Activated B cell treated with CpG ODN at 0.5 μM for 24 hours (primary cell): ENCODE data around the gene MAML2. TPM values are rescaled to one million over a fixed set of nuclear protein-coding genes. Genes with fewer than 3 reads are reported as not detected.

ENCODE experiments used
- ATAC-seq: fragments of 200-7000 bp; cut with Tn5 transposase; one replicate; pipeline ENCODE4 v1.10.0; 2021; ENCODE audit warnings: low read depth, mild to moderate bottlenecking, moderate library complexity
- CTCF ChIA-PET: fragments of 350-600 bp; sonication (Branson Sonifier 250); formaldehyde crosslinking; loops from one replicate; lab custom pipeline; 2021; ENCODE audit warnings: antibody characterized with exemption; lab: Charles Lee
- POLR2A ChIA-PET: fragments of 350-600 bp; sonication (Branson Sonifier 250); formaldehyde crosslinking; loops from one replicate; lab custom pipeline; 2021; ENCODE audit warnings: antibody characterized with exemption; lab: Charles Lee
- DNase-seq: peaks from one replicate; pipeline ENCODE4 v3.0.0; 2022
- H3K27ac Mint-ChIP-seq: one replicate; pipeline ENCODE4 v1.8.0; 2020; ENCODE audit warnings: mixed read lengths
- H3K27me3 Mint-ChIP-seq: one replicate; pipeline ENCODE4 v1.8.0; 2021; ENCODE audit warnings: mixed read lengths
- H3K36me3 Mint-ChIP-seq: one replicate; pipeline ENCODE4 v1.8.0; 2021; ENCODE audit warnings: low read depth, mixed read lengths
- H3K4me1 Mint-ChIP-seq: one replicate; pipeline ENCODE4 v1.8.0; 2021; ENCODE audit warnings: mixed read lengths
- H3K4me3 Mint-ChIP-seq: one replicate; pipeline ENCODE4 v1.8.0; 2020; ENCODE audit warnings: mild to moderate bottlenecking, mixed read lengths
- H3K9me3 Mint-ChIP-seq: one replicate; pipeline ENCODE4 v1.8.0; 2020; ENCODE audit warnings: mixed read lengths
- intact Hi-C: fragments of 100-400 bp; cut with micrococcal nuclease; formaldehyde crosslinking; loops from one replicate; pipeline ENCODE4 v1.15.1; 2024
- total RNA-seq: library from RNA; stranded (reverse); gene quantifications from 2 replicates; pipeline ENCODE4 v1.2.3, GENCODE V29; 2022
- TF ChIP-seq, protein P1 (sequence below): fragments of 200-600 bp; IDR thresholded peaks from one replicate; pipeline ENCODE4 v1.8.0; 2022; ENCODE audit warnings: antibody characterized with exemption, mild to moderate bottlenecking

Gene MAML2
- total RNA-seq, 1 donor from 2014 or later = 24.8 TPM

DNA sequence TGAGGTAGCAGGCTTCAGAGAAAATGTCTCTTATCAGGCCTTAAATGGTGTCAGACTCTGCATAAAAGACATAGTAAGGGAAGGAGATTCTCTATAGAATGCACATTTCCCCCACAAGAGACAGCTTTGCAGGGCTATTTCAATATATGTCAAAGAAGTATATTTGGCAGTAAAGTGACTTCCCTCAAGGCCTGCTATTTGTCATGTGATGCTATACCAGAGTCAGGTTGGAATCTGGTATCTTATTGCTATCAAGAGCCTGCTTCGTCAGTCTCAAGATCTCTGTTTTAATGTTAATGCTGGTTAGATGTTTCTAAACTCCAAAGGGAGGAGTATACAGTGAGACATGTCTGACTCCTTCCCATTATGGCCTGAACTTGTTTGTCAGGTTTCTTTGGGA lies 378.7 kb downstream of the MAML2 start:
- TF ChIP-seq, protein P1, sequence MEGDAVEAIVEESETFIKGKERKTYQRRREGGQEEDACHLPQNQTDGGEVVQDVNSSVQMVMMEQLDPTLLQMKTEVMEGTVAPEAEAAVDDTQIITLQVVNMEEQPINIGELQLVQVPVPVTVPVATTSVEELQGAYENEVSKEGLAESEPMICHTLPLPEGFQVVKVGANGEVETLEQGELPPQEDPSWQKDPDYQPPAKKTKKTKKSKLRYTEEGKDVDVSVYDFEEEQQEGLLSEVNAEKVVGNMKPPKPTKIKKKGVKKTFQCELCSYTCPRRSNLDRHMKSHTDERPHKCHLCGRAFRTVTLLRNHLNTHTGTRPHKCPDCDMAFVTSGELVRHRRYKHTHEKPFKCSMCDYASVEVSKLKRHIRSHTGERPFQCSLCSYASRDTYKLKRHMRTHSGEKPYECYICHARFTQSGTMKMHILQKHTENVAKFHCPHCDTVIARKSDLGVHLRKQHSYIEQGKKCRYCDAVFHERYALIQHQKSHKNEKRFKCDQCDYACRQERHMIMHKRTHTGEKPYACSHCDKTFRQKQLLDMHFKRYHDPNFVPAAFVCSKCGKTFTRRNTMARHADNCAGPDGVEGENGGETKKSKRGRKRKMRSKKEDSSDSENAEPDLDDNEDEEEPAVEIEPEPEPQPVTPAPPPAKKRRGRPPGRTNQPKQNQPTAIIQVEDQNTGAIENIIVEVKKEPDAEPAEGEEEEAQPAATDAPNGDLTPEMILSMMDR = no peak
- ChIA-PET POLR2A (no interaction called here), CTCF (no interaction called here)
- intact Hi-C loops = no loop called here
- Mint-ChIP-seq H3K4me1 (no peaks in the 10 kb centered on the region), H3K9me3 (no peaks in the 10 kb centered on the region), H3K4me3 (no peak overlapping the region), H3K27me3 (no peaks in the 10 kb centered on the region), H3K27ac (no peak overlapping the region), H3K36me3 (no peaks in the 10 kb centered on the region)
- DNase-seq (no peak), ATAC-seq (no peak)

DNA sequence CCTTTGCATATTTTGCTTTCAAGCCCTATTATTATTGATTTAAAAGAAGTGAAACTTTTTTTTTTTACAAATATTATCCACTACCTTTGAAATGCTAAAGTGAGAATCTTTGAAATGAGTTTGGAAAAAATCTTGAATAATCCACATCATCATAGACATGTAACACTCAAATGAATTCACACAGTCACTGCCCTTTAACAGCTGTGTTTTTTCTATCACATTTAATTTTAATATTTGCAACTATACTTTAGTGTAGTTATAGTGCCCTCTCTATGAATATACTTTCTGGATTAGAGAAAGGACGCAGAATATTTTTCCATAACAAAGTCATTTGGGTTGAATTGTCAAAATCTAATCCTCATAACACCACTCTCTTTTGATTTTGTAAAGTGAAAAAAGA lies 381.2 kb downstream of the MAML2 start:
- no peaks in the 10 kb centered on the region for H3K27me3 Mint-ChIP-seq
- POLR2A ChIA-PET = no interaction called here
- H3K9me3 Mint-ChIP-seq = no peaks in the 10 kb centered on the region
- DNase-seq (no peak), ATAC-seq (no peak)
- intact Hi-C loops = no loop called here
- no peaks in the 10 kb centered on the region for H3K36me3 Mint-ChIP-seq
- no peak overlapping the region for H3K4me3 Mint-ChIP-seq
- no peak overlapping the region for H3K27ac Mint-ChIP-seq
- no peaks in the 10 kb centered on the region for H3K4me1 Mint-ChIP-seq
- TF ChIP-seq, protein P1 = no peak
- CTCF ChIA-PET = no interaction called here

DNA sequence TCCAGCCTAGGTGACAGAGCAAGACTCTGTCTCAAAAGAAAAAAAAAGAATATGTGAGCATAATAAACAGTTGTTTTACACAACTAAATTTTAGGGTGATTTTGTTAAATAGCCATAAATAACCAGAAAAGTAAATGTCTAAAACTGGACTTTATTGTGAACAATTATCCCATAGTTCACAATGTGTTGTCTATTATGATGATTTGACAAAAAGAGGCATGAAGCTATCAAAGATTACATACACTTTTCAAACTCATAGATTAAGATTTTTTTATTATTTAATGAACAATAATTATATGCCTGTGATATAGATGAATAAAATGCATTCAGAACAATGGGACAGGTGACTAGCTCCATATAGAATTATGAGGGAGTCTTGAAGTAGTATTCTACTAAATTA lies 392.1 kb downstream of the MAML2 start:
- POLR2A ChIA-PET = no interaction called here
- no peaks in the 10 kb centered on the region for H3K36me3 Mint-ChIP-seq
- H3K4me1 Mint-ChIP-seq = no peaks in the 10 kb centered on the region
- DNase-seq = no peak
- intact Hi-C loops = no loop called here
- no peak overlapping the region for H3K4me3 Mint-ChIP-seq
- no peak for ATAC-seq
- H3K9me3 Mint-ChIP-seq = peaks cover 6% of the 10 kb centered on the region
- CTCF ChIA-PET = no interaction called here
- peaks cover 3% of the 10 kb centered on the region for H3K27me3 Mint-ChIP-seq
- H3K27ac Mint-ChIP-seq = no peak overlapping the region
- TF ChIP-seq, protein P1 = no peak

DNA sequence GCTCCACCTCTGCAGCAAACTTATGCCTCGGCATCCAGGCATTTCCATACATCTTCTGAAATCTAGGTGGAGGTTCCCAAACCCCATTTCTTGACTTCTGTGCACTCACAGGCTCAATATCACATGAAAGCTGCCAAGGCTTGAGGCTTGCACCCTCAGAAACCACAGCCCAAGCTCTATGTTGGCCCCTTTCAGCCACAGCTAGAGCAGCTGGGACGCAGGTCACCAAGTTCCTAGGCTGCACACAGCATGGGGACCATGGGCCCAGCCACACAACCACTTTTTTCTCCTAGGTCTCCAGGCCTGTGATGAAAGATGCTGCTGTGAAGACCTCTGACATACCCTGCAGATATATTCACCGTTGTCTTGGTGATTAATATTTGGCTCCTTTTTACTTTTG lies 394.4 kb downstream of the MAML2 start:
- POLR2A ChIA-PET = no interaction called here
- Mint-ChIP-seq H3K27me3 (peaks cover 3% of the 10 kb centered on the region), H3K27ac (no peak overlapping the region)

DNA sequence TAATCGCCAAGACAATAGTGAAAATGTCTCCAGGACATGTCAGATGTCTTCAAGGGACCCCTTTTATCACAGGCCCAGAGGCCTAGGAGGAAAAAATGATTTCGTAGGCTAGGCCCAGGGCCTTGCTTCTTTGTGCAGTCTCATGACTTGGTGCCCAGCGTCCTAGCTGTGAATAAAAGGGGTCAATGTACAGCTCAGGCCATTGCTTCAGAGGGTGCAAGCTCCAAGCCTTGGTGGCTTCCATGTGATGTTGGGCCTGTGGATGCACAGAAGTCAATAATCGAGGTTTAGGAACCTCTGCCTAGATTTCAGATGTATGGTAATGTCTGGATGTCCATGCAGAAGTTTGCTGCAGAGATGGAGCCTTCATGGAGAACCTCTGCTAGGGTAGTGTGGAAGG lies 398.4 kb downstream of the MAML2 start:
- Mint-ChIP-seq H3K9me3 (peaks cover 16% of the 10 kb centered on the region), H3K27ac (no peak overlapping the region), H3K36me3 (peaks cover 2% of the 10 kb centered on the region), H3K27me3 (no peaks in the 10 kb centered on the region), H3K4me1 (no peaks in the 10 kb centered on the region), H3K4me3 (no peak overlapping the region)
- TF ChIP-seq, protein P1 = no peak
- intact Hi-C loops = no loop called here
- CTCF ChIA-PET = no interaction called here
- POLR2A ChIA-PET = no interaction called here
- ATAC-seq (no peak), DNase-seq (no peak)

More for the DNA sequence above, 394.4 kb downstream of the MAML2 start:
- H3K36me3 Mint-ChIP-seq = peaks cover 2% of the 10 kb centered on the region
- ATAC-seq = no peak
- TF ChIP-seq, protein P1 = no peak
- DNase-seq = no peak
- no peaks in the 10 kb centered on the region for H3K4me1 Mint-ChIP-seq
- intact Hi-C loops = no loop called here
- peaks cover 13% of the 10 kb centered on the region for H3K9me3 Mint-ChIP-seq
- CTCF ChIA-PET = no interaction called here
- no peak overlapping the region for H3K4me3 Mint-ChIP-seq
